ENCODE measurements around the gene ZNF865. TPM values are rescaled to one million over a fixed set of nuclear protein-coding genes. Genes with fewer than 3 reads are reported as not detected.

The ZNF865 gene
- total and polyA plus RNA-seq, 2 of the 4 experiments (the other 2 are of a cell fraction): under 0.01 to 4.6 TPM

DNA sequence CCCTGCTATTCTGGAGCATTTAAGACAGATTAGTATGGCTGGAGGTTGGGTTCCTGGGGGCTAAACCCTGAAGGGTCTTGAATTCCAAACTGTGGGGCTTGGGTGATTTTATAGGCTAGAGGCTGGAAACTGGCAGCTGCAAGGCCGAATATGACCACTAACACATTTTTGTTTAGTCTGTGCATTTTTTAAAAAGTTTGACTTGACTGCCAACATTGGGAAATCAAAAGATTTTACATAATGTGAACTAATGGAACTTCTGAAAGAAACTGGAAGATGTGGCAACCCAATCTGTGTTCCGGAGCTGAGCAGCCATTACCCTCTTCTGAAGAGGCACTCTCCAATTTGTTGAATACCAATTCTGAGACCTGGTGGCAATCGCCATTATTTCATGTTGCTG is 13.8 kb downstream of the ZNF865 start:
- Histone ChIP-seq H4K5ac (ENCODE audit: low read depth, low read length) (no peak overlapping the region), H3K9me3 (ENCODE audit: control insufficient read depth, insufficient read depth, low read length) (no peaks in the 10 kb centered on the region), H4K20me1 (ENCODE audit: insufficient read depth, low read length) (peaks cover 17% of the 10 kb centered on the region; the same call in 1 of the 2 replicates), H3K18ac (ENCODE audit: low read depth, low read length) (no peak overlapping the region), H2AFZ (replicated peaks; ENCODE audit: low read length, poor library complexity) (no peak overlapping the region), H3K14ac (replicated peaks; ENCODE audit: low read depth, low read length) (no peak overlapping the region), H3K4ac (ENCODE audit: low read depth, low read length) (no peak overlapping the region), H3K79me1 (ENCODE audit: low read depth in 1 of 2, low read length in 2 of 2) (peaks cover 15 to 48% of the 10 kb centered on the region in 2 experiments), H3K9me1 (ENCODE audit: insufficient read depth, low read length) (peaks cover 15% of the 10 kb centered on the region; the same call in 1 of the 2 replicates), H2BK120ac (ENCODE audit: low read depth, low read length) (no peak overlapping the region), H2AK9ac (replicated peaks; ENCODE audit: low read depth, low read length, poor library complexity) (no peak overlapping the region), H3K36me3 (ENCODE audit: control insufficient read depth, insufficient read depth, low read length) (peaks cover 39% of the 10 kb centered on the region), H3K23ac (ENCODE audit: low read depth, low read length) (no peak overlapping the region), H2BK5ac (ENCODE audit: low read depth, low read length, poor library complexity, severe bottlenecking) (no peak overlapping the region), H3K4me1 (ENCODE audit: control insufficient read depth, insufficient read depth, low read length) (peaks cover 13% of the 10 kb centered on the region), H4K91ac (ENCODE audit: insufficient read depth, low read depth, low read length) (no peak overlapping the region), H2AK5ac (ENCODE audit: low read depth, low read length) (no peak overlapping the region), H3K4me2 (ENCODE audit: low read depth, low read length) (peak overlapping the region; percentile 57; the same call in 1 of the 2 replicates), H3K56ac (ENCODE audit: extremely low read depth, insufficient read depth, low read length) (no peak overlapping the region), H3K9ac (ENCODE audit: low read depth, low read length) (no peak overlapping the region), H3K27ac (ENCODE audit: insufficient read depth, low read length) (peak overlapping the region; percentile 14; the same call in 1 of the 2 replicates), H2BK20ac (ENCODE audit: low read depth, low read length) (no peak overlapping the region), H4K8ac (ENCODE audit: low read depth in 2 of 2, low read length in 2 of 2) (no peak overlapping the region), H3K27me3 (ENCODE audit: control insufficient read depth, insufficient read depth, low read length) (no peaks in the 10 kb centered on the region), H3K4me3 (ENCODE audit: insufficient read depth, low read depth, low read length) (no peak overlapping the region), H2BK15ac (ENCODE audit: low read depth, low read length) (no peak overlapping the region)
- in situ Hi-C loops (cut with MboI; ENCODE audit: low sequenced_read_pairs): no loop called here
- CTCF ChIA-PET: interaction anchor here (0.6 to 2.4 kb wide), 5 partner anchors 12 to 116 kb away, joined by 4 to 11 read pairs (median 4); partner anchors contain the start of gene ZNF865
- POLR2A ChIA-PET (ENCODE audit: unreplicated experiment): no interaction called here
- WGBS, 2 experiments (ENCODE audit: extremely low coverage in 2 of 2, insufficient read length in 1 of 2): 67% methylated on average over 1 of the region's 3 CpGs; no CpG with 5 or more reads in 1 of the 2 experiments
- no TSS peak for BruUV-seq (replicated peaks)
- dilution Hi-C loops (cut with HindIII; ENCODE audit: low sequenced_read_pairs, unreplicated experiment): no loop called here
- TF ChIP-seq CEBPB (IDR thresholded peaks at IDR 0.05; ENCODE audit: low read depth, low read length) (peak; percentile 81), RAD21 (IDR thresholded peaks at IDR 0.05; ENCODE audit: low read length) (no peak)
- DNase-seq (peak; percentile 61), ATAC-seq (ENCODE audit: low read depth) (peak; percentile 40)
- intact Hi-C loops (cut with micrococcal nuclease): no loop called here

Measured in IMR-90 (cell line).